GM19324 (cell line): ENCODE measurements around the gene MEF2D.

Experiments used
- ATAC-seq: cut with Tn5 transposase; IDR thresholded peaks from one replicate; pipeline ENCODE4 v1.9.1; 2021; ENCODE audit warnings: mild to moderate bottlenecking, moderate library complexity; ENCODE audit not compliant: unreplicated experiment, low FRiP score

MEF2D gene

GRCh38 chr1:156451505-156452160 is 48.9 kb downstream of the MEF2D start:
- ATAC-seq, result no peak

GRCh38 chr1:156448134-156448967 is 52.2 kb downstream of the MEF2D start:
- no peak for ATAC-seq

- no peak for ATAC-seq
These were observed 54.7 kb downstream of the MEF2D start for GRCh38 chr1:156445789-156446263.

- no peak for ATAC-seq
These were observed 56.1 kb downstream of the MEF2D start for GRCh38 chr1:156444407-156445001.

- no peak for ATAC-seq
These were observed 57.3 kb downstream of the MEF2D start for GRCh38 chr1:156443286-156443685.

- no peak for ATAC-seq
These were observed 59.7 kb downstream of the MEF2D start for GRCh38 chr1:156440654-156441437.

GRCh38 chr1:156439777-156440183 is 60.8 kb downstream of the MEF2D start:
- ATAC-seq, result no peak

GRCh38 chr1:156439036-156439776 is 61.4 kb downstream of the MEF2D start:
- ATAC-seq, result no peak

GRCh38 chr1:156438278-156438987 is 62.1 kb downstream of the MEF2D start:
- no peak for ATAC-seq

- ATAC-seq, result no peak
These were observed 63.3 kb downstream of the MEF2D start for GRCh38 chr1:156437037-156437867.

GRCh38 chr1:156436141-156437036 is 64.2 kb downstream of the MEF2D start:
- no peak for ATAC-seq

- no peak for ATAC-seq
These were observed 64.9 kb downstream of the MEF2D start for GRCh38 chr1:156435545-156436140.

- no peak for ATAC-seq
These were observed 65.5 kb downstream of the MEF2D start for GRCh38 chr1:156434989-156435544.

GRCh38 chr1:156433602-156434001 is 67.0 kb downstream of the MEF2D start:
- no peak for ATAC-seq

- ATAC-seq, result no peak
These were observed 67.5 kb downstream of the MEF2D start for GRCh38 chr1:156433032-156433431.

- no peak for ATAC-seq
These were observed 67.9 kb downstream of the MEF2D start for GRCh38 chr1:156432669-156433018.
